ENCODE results near the gene CEP72. TPM values are rescaled to one million over a fixed set of nuclear protein-coding genes. Genes with fewer than 3 reads are reported as not detected.
"Not testable (repeated sequence)": the region's sequence is repeated elsewhere in the genome, so short reads cannot be mapped to it uniquely, and the experiment has no call there.

The CEP72 gene
- total RNA-seq, 1 donor from 2014 or later = 6.8 TPM

GRCh38 chr5:577800-578199 is 34.3 kb upstream of the CEP72 start:
- no peak for FAIRE-seq

GRCh38 chr5:579211-579610 is 32.9 kb upstream of the CEP72 start:
- H3K27me3 ChIP-seq (ENCODE audit: control insufficient read depth, insufficient read depth, low read length) = peaks cover 9% of the 10 kb centered on the region
- no peak for DNase-seq (ENCODE audit: low read depth)
- no peak for TF ChIP-seq CTCF (IDR thresholded peaks at IDR 0.05; ENCODE audit: insufficient read depth, low read length, severe bottlenecking)
- H3K4me3 ChIP-seq (ENCODE audit: low read depth, low read length) = no peak overlapping the region
- no peak for FAIRE-seq
- H3K36me3 ChIP-seq (ENCODE audit: control insufficient read depth, insufficient read depth, low read length) = no peaks in the 10 kb centered on the region

More at GRCh38 chr5:577800-578199, 34.3 kb upstream of the CEP72 start:
- TF ChIP-seq CTCF (IDR thresholded peaks at IDR 0.05; ENCODE audit: insufficient read depth, low read length, severe bottlenecking) = no peak
- DNase-seq (ENCODE audit: low read depth) = no peak
- Histone ChIP-seq H3K27me3 (ENCODE audit: control insufficient read depth, insufficient read depth, low read length) (peaks cover 9% of the 10 kb centered on the region), H3K4me3 (ENCODE audit: low read depth, low read length) (no peak overlapping the region), H3K36me3 (ENCODE audit: control insufficient read depth, insufficient read depth, low read length) (no peaks in the 10 kb centered on the region)

- DNase-seq (ENCODE audit: low read depth) (no peak), FAIRE-seq (no peak)
- Histone ChIP-seq H3K36me3 (ENCODE audit: control insufficient read depth, insufficient read depth, low read length) (no peaks in the 10 kb centered on the region), H3K4me3 (ENCODE audit: low read depth, low read length) (no peak overlapping the region), H3K27me3 (ENCODE audit: control insufficient read depth, insufficient read depth, low read length) (peaks cover 9% of the 10 kb centered on the region)
- TF ChIP-seq CTCF (IDR thresholded peaks at IDR 0.05; ENCODE audit: insufficient read depth, low read length, severe bottlenecking) = no peak
Observed at GRCh38 chr5:579746-580366, 32.3 kb upstream of the CEP72 start.

DNA sequence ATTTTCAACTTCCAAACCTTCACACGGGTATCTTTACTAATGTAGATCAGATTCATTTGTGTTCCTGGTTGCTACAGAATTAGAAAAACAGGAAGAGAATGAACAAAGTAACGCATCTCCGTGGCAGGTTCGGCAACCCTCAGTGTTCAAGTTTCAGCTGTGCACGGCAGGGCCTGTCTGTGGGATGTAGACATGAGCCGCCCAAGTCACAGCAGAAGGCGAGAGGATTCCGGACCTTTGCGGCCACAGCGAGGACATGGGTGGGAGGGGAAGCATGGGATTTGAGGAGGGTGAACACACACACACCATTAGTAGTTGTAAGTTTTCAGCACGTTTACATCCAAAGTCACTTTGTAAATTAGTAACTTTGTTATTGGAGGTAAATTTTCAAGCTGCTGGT is 31.7 kb upstream of the CEP72 start:
- peaks cover 9% of the 10 kb centered on the region for H3K27me3 ChIP-seq (ENCODE audit: control insufficient read depth, insufficient read depth, low read length)
- no peak for TF ChIP-seq CTCF (IDR thresholded peaks at IDR 0.05; ENCODE audit: insufficient read depth, low read length, severe bottlenecking)
- H3K4me3 ChIP-seq (ENCODE audit: low read depth, low read length) = no peak overlapping the region
- H3K36me3 ChIP-seq (ENCODE audit: control insufficient read depth, insufficient read depth, low read length) = no peaks in the 10 kb centered on the region
- DNase-seq (ENCODE audit: low read depth) (no peak), FAIRE-seq (no peak)

DNA sequence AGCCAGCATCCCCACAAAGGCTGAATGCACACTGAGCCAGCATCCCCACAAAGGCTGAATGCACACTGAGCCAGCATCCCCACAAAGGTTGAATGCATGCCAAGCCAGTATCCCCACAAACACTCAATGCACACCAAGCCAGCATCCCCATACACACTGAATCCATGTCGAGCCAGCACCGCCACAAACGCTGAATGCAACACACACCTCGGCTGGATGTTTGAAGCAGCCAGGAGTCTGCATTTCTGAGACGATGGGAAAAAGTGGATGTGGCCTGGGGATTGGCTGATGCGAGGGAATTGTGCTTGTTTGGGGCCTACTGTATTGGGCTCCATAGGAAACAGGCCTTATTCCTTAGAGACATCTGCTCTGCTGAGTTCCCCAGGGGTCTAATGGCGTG is 30.9 kb upstream of the CEP72 start:
- Histone ChIP-seq H3K27me3 (ENCODE audit: control insufficient read depth, insufficient read depth, low read length) (peaks cover 9% of the 10 kb centered on the region), H3K4me3 (ENCODE audit: low read depth, low read length) (no peak overlapping the region), H3K36me3 (ENCODE audit: control insufficient read depth, insufficient read depth, low read length) (no peaks in the 10 kb centered on the region)
- TF ChIP-seq CTCF (IDR thresholded peaks at IDR 0.05; ENCODE audit: insufficient read depth, low read length, severe bottlenecking) = no peak
- FAIRE-seq = no peak
- no peak for DNase-seq (ENCODE audit: low read depth)

- DNase-seq (ENCODE audit: low read depth) = no peak
- no peak overlapping the region for H3K4me3 ChIP-seq (ENCODE audit: low read depth, low read length)
- no peak for TF ChIP-seq CTCF (IDR thresholded peaks at IDR 0.05; ENCODE audit: insufficient read depth, low read length, severe bottlenecking)
- no peak for FAIRE-seq
- peaks cover 9% of the 10 kb centered on the region for H3K27me3 ChIP-seq (ENCODE audit: control insufficient read depth, insufficient read depth, low read length)
- H3K36me3 ChIP-seq (ENCODE audit: control insufficient read depth, insufficient read depth, low read length) = no peaks in the 10 kb centered on the region
Observed at GRCh38 chr5:581941-582340, 30.2 kb upstream of the CEP72 start.

- not testable (repeated sequence) for H3K36me3 ChIP-seq (ENCODE audit: control insufficient read depth, insufficient read depth, low read length); H3K4me3 ChIP-seq (ENCODE audit: low read depth, low read length); FAIRE-seq; DNase-seq (ENCODE audit: low read depth); H3K27me3 ChIP-seq (ENCODE audit: control insufficient read depth, insufficient read depth, low read length)
Observed at GRCh38 chr5:582445-582844, 29.7 kb upstream of the CEP72 start.

Measured in bronchial epithelial cell (primary cell).